ENCODE data around the gene ZNHIT6. TPM values are rescaled to one million over a fixed set of nuclear protein-coding genes. Genes with fewer than 3 reads are reported as not detected.

ZNHIT6 gene
- total and polyA plus RNA-seq, 10 of the 15 experiments (the other 5 are each of a cell fraction or from before 2014, with no cell fraction given), result 12.8 to 32.0 (median 18.8) TPM

DNA sequence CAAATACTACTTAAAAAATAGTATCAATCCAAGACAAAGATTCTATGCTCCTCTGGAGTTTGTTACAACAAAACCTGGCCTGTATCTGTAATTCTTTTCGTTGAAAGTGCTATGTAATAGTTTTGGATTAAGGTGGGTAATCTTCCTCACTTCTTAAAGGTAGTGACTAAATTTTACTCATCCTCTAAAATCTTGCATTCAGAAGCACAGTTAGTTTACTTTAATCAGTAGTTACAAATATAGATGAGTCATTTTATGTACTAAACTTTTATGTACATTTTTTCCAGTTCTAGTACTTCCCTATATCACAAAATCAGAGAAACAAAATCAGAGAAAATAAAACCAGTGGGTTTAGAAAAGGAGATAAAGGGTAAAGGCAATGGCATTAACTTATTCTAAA is 51.3 kb downstream of the ZNHIT6 start:
- RAD21 ChIA-PET (ENCODE audit: unreplicated experiment), result no interaction called here
- H3K27me3 ChIP-seq (replicated peaks in 1 of 2; ENCODE audit: control insufficient read depth in 2 of 2, insufficient read depth in 2 of 2, low read length in 1 of 2), result no peaks in the 10 kb centered on the region
- no peaks in the 10 kb centered on the region for H3K79me2 ChIP-seq (ENCODE audit: control insufficient read depth, insufficient read depth, low read length)
- ATAC-seq, result no peak
- DNase-seq (ENCODE audit: low read depth, low spot score), result no peak
- in situ Hi-C loops (cut with MboI), result no loop called here
- FAIRE-seq, result no peak
- CTCF ChIA-PET, result no interaction called here
- POLR2A ChIA-PET, result no interaction called here
- H3K4me1 ChIP-seq (ENCODE audit: control insufficient read depth, insufficient read depth, low read length), result no peaks in the 10 kb centered on the region
- intact Hi-C loops (cut with micrococcal nuclease; ENCODE audit: unreplicated experiment), result no loop called here
- no peak overlapping the region for H3K27ac ChIP-seq (ENCODE audit: control insufficient read depth, insufficient read depth)
- SMC1A ChIA-PET (ENCODE audit: uncharacterized antibody, unreplicated experiment), result interaction anchor here (1.7 kb wide), 1 partner anchor 19 kb away, joined by 3 read pairs; no protein-coding TSS in a partner anchor
- BruUV-seq (replicated peaks), result no TSS peak
- H2AFZ ChIP-seq (ENCODE audit: control insufficient read depth, low read depth, low read length), result no peak overlapping the region
- no peaks in the 10 kb centered on the region for H3K9me3 ChIP-seq (replicated peaks; ENCODE audit: control insufficient read depth, insufficient read depth, low read length)
- no peak overlapping the region for H3K4me2 ChIP-seq (ENCODE audit: control insufficient read depth, insufficient read depth)
- TF ChIP-seq HDGF (IDR thresholded peaks at IDR 0.05), result no peak
- TF ChIP-seq CHD2 (IDR thresholded peaks at IDR 0.05; ENCODE audit: borderline replicate concordance, low read depth, low read length), result no peak
- TF ChIP-seq MYC (IDR thresholded peaks at IDR 0.05; ENCODE audit: insufficient read depth, insufficient read length, insufficient replicate concordance, low read length, severe bottlenecking), result no peak
- TF ChIP-seq, protein P1, sequence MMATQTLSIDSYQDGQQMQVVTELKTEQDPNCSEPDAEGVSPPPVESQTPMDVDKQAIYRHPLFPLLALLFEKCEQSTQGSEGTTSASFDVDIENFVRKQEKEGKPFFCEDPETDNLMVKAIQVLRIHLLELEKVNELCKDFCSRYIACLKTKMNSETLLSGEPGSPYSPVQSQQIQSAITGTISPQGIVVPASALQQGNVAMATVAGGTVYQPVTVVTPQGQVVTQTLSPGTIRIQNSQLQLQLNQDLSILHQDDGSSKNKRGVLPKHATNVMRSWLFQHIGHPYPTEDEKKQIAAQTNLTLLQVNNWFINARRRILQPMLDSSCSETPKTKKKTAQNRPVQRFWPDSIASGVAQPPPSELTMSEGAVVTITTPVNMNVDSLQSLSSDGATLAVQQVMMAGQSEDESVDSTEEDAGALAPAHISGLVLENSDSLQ (IDR thresholded peaks at IDR 0.05), result no peak
- TF ChIP-seq ZSCAN29 (IDR thresholded peaks at IDR 0.05), result no peak
- TF ChIP-seq, protein P2, sequence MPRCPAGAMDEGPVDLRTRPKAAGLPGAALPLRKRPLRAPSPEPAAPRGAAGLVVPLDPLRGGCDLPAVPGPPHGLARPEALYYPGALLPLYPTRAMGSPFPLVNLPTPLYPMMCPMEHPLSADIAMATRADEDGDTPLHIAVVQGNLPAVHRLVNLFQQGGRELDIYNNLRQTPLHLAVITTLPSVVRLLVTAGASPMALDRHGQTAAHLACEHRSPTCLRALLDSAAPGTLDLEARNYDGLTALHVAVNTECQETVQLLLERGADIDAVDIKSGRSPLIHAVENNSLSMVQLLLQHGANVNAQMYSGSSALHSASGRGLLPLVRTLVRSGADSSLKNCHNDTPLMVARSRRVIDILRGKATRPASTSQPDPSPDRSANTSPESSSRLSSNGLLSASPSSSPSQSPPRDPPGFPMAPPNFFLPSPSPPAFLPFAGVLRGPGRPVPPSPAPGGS (IDR thresholded peaks at IDR 0.05; ENCODE audit: borderline replicate concordance, insufficient read depth, low read depth, low read length, poor library complexity, severe bottlenecking), result no peak
- TF ChIP-seq, protein P3, sequence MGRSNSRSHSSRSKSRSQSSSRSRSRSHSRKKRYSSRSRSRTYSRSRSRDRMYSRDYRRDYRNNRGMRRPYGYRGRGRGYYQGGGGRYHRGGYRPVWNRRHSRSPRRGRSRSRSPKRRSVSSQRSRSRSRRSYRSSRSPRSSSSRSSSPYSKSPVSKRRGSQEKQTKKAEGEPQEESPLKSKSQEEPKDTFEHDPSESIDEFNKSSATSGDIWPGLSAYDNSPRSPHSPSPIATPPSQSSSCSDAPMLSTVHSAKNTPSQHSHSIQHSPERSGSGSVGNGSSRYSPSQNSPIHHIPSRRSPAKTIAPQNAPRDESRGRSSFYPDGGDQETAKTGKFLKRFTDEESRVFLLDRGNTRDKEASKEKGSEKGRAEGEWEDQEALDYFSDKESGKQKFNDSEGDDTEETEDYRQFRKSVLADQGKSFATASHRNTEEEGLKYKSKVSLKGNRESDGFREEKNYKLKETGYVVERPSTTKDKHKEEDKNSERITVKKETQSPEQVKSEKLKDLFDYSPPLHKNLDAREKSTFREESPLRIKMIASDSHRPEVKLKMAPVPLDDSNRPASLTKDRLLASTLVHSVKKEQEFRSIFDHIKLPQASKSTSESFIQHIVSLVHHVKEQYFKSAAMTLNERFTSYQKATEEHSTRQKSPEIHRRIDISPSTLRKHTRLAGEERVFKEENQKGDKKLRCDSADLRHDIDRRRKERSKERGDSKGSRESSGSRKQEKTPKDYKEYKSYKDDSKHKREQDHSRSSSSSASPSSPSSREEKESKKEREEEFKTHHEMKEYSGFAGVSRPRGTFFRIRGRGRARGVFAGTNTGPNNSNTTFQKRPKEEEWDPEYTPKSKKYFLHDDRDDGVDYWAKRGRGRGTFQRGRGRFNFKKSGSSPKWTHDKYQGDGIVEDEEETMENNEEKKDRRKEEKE (IDR thresholded peaks at IDR 0.05), result no peak
- H3K36me3 ChIP-seq (ENCODE audit: control insufficient read depth in 2 of 2, insufficient read depth in 2 of 2, low read length in 1 of 2), result peaks cover 4 to 9% of the 10 kb centered on the region in 2 experiments; a peak in 3 of 4 replicates
- no peak overlapping the region for H3K4me3 ChIP-seq
- 48% methylated on average over 1 of the region's 1 CpG for WGBS (ENCODE audit: insufficient coverage, insufficient replicate concordance, low lambda C conversion rate, missing lambda C conversion rate)
- H3K9ac ChIP-seq (ENCODE audit: control insufficient read depth, insufficient read depth, low read length), result no peak overlapping the region
- H4K20me1 ChIP-seq (ENCODE audit: control insufficient read depth, insufficient read depth), result no peaks in the 10 kb centered on the region

All from GM12878 (cell line).